ENCODE measurements around the gene CFB.

CFB gene

DNA sequence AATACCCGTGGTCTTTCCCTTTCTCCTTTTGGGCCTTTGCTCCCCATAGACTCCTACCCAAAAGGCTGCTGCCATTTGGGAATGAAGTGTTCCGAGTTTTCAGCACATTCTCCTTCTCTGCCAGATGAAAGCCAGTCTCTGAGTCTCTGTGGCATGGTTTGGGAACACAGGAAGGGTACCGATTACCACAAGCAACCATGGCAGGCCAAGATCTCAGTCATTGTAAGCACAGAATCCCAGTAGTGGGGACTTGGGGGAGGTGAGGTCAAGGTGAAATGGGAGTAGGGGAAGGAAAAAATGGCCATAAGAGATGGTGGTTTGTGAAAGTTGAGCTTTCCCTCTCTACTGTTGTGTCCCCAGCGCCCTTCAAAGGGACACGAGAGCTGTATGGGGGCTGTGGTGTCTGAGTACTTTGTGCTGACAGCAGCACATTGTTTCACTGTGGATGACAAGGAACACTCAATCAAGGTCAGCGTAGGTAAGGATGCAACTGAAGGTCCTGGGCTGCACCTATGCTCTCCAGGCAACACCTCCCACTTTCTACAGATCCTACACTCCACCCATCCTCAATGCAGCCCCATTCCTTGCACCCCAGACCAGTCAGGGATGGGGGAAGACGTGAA is 4.1 kb downstream of the CFB start:
- DNase-seq = no peak

DNA sequence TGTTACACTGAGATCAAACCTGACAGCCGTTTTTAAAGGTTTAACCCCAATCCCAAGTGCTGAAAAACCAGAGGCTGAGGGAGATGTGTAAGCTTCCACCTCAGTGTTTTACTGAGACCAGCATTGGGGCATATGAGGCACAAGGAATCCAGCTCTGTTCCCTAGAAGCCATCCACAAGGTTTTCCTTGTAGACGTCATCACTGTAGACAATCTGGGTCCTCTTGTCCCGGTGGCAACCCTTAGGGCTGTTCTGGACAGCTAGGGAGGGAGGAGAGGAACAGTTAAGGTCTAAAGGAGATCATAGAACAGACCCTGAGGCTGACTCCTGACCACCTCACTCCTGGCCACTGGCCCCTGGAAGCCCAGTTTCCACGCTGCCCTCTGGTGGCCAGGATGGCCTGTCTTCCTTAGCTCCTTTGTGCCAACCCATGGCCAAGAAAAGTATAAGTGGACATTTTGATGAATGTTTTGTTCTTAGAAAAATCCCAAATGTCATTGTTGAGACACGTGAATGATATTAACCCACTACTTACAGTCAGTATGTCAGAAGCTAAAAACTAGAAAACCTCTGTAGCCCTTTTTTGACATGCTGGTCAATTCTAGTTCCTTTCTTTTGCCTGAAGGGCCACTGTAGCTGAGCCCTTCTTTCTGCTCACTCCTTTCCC is 6.4 kb downstream of the CFB start:
- peak; percentile 47 for DNase-seq

DNA sequence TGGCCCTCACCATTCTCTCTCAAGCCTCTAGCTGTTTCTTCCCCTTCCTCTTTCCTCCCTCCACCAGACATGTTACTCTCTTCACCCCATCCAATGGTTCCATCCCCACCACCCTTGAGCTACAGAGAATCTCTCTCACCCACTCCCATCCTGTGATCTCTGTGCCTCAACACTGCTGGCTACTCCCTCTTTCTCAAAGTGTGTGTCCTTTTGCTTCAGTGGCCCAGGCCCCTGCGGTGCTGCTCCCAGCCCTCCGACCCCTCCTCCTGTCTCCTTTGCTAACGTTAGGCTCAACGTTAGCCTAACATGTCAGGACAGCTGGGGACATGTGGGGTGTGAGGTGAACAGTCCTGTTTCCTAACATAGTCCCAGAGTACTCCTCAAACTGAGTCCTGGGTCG is 7.0 kb downstream of the CFB start:
- no peak for DNase-seq

DNA sequence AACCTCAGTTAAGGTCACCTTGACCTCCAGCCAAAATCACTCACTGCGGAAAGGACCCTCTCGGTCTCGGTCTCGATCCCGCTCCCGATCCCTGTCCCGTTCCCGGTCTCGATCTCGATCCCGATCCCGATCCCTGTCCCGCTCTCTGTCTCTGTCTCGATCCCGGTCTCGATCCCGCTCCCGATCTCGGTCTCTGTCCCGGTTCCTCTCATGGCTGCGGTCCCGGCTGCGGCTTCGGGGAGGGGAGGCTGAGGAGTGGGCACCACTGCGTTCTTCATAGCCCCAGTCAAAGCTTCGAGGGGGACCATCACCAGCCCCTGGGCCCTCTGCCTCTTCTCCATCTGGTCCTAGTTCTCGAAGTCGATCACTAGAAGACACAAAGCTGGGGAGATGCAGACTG is 8.6 kb downstream of the CFB start:
- DNase-seq = no peak

DNA sequence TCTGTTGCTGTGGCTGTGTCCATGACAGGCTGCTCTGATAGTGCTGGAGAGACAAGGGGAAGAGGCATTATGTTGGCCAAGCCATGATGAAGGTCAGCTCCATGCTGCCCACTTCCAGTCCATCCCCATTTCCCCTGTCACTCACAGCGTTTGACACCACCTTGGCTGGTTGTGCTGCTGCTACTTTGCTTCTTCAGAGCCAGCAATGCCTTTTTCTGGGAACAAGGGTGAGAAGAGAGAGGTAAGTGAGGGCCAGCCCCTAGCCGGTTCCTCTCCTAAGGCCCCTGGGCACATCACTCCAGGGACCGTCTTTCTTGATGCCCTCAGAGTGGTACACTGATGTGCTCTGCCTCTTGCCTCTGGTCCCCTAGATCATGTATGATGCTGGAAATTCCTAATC is 10.9 kb downstream of the CFB start:
- no peak for DNase-seq

DNA sequence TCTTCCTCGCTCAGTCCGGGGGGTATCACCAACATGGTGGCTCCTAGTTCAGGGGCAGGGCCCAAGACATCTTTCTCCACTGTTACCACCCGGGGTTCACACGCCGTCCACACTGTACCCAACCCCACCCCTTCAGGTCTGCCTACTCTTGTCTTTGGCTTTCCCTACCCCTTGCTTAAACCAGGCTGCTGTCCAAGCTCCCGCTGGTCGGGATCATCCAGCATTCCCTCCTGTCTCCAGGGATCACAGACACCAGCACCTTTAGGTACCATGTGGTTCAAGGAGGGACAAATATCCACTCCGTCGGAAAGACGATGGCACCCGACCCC is 12.5 kb downstream of the CFB start:
- DNase-seq = no peak

DNA sequence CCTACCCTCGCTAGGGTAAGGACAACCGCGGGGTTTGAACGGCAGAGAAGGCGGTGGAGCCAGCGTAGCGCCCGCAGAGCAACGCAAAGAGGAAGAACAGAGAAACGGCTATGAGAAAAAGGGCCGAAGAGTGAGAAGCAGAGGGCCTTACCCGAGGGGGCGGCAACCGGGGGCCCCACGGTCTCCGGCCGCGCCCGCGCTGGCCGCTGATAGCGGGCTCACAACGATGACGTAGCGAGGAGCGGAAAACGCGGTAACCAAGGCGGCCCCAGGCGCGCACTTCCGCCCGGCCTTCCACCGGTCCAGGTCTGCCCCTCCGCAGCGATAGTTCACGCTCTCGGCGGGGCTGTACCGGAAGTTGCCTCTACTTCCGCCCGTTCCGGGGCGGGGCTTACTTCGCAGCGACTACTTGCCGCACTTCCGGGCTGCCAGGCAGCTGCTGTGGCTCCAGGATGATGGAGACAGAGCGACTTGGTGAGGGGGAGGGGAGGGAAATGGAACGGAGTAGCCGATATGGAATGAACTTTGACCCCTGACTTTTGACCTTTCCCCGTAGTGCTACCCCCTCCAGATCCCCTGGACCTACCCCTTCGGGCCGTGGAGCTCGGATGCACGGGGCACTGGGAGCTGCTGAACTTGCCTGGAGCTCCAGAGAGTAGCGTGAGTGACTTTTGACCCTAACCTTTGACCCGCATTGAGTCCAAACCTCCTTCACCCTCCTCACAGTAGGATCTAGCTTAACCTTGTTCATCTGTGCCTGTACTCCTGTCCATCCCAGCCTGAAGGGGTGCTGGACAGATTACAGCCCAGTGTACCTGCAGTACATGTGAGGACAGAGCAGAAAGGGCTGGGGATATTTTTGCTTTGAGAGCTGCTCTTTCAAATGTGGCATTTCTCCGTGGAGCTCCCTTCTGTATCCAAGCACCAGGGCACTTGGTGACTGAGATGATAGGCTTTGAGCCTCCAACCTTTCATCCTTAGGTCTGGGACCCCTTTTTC is 13.1 kb downstream of the CFB start, which contains the start of the genes NELFE and SKIC2:
Gene NELFE, minus strand, starts transcription at position 231 of the 999 bp plus-strand sequence. CDS start 525 bp downstream, outside the sequence.
Gene SKIC2, plus strand, starts transcription at position 435 of the 999 bp plus-strand sequence. Its CDS starts 18 bp downstream, at position 453.
- peak; percentile 98 for DNase-seq

DNA sequence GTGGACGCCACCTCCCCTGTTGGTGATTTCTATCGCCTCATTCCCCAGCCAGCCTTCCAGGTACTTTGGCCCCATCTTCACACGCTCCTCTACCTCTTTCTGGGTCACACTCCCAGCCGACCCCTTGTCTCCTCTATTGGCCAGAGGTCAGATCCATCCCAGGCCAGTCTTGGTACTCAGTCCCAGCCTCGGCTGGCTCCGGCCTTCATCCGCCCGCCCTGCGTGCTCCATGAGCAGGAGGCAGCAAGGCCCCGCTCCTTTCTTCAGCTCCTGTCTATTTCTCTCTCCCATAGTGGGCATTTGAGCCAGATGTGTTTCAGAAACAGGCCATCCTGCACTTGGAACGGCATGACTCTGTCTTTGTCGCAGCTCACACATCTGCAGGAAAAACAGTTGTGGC is 15.7 kb downstream of the CFB start:
- no peak for DNase-seq

DNA sequence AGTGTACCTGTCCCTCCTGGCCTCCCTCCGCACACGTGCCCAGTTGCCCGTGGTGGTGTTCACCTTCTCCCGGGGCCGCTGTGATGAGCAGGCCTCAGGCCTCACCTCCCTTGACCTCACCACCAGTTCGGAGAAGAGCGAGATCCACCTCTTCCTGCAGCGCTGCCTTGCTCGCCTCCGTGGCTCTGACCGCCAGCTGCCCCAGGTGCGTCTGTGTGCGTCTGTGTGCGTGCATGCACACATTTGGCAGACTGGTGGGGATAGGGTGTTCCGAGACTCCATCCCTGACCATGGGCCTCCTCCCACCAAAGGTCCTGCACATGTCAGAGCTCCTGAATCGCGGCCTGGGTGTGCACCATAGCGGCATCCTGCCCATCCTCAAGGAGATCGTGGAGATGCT is 18.0 kb downstream of the CFB start:
- no peak for DNase-seq

DNA sequence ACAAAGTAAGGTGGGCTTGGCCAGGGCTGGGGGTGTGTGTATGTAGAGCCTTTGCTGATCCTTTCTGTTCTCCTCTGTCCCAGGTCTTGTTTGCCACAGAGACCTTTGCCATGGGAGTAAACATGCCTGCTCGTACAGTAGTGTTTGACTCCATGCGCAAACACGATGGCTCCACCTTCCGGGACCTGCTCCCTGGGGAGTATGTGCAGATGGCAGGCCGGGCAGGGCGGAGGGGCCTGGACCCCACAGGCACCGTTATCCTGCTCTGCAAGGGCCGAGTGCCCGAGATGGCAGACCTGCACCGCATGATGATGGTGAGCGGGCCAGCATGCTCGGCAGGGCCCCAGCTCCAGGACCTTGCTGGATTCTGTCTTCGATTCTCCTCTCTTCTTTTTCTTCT is 19.8 kb downstream of the CFB start:
- DNase-seq = no peak

DNA sequence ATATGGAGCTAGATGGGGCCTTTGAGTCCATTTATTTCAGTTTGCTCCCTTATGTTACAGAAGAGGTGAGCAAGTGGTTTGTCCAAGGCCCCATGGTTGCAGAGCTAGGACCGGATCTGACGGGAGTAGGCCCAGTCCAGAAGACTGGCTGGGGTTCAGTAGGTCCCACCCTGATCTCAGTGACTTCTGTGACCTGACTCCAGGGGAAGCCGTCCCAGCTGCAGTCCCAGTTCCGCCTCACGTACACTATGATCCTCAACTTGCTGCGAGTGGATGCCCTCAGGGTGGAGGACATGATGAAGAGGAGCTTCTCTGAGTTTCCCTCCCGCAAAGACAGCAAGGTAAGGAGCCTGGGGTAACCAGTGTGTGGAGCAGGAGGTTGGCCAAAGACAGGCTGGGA is 20.6 kb downstream of the CFB start:
- DNase-seq = no peak

DNA sequence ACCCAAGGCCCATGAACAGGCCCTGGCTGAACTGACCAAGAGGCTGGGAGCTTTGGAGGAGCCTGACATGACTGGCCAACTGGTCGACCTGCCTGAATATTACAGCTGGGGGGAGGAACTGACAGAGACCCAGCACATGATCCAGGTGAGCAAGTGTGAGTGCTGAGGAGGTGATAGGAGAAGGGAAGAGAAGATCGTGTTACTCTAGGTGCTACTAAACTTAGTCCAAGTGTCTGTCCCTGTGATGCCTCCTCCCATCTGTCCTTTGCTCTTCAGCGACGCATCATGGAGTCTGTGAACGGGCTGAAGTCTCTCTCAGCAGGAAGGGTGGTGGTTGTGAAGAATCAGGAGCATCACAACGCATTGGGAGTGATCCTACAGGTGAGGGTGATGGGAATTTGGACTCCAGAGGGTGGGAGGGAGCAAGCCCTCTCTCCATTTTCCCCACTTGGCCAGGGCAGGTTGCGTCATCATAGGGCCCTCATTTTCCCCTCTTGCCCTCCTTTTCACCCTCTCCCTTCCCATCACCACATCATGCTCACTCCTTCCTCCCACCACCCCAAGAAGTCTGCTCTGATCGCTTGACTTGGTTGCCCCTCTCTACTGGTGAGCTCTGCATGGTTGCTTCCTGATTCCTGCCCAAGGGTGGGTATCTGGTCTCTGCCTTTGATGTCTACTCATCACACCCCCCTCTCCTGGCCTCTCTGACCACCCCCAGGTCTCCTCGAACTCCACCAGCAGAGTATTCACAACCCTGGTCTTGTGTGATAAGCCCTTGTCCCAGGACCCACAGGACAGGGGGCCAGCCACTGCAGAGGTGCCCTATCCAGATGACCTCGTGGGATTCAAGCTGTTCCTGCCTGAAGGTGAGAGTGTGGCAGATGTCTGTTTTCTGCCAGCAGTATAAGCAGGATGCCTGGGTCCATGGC is 21.4 kb downstream of the CFB start:
- no peak for DNase-seq

DNA sequence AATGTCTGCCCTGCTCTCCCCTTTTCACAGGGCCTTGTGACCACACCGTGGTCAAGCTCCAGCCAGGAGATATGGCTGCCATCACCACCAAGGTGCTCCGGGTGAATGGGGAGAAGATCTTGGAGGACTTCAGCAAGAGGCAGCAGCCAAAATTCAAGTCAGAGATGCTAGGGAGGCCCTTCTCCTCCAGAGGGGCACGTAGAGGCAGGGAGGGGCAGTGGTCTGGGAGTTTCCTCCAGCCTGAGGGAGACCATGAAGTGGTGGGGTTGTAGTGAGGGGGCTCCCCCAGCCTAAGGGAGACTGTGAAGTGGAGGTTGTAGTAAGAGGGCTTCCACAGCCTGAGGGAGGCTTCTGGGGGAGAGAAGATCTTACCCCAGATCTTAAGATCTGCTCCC is 22.0 kb downstream of the CFB start:
- no peak for DNase-seq

DNA sequence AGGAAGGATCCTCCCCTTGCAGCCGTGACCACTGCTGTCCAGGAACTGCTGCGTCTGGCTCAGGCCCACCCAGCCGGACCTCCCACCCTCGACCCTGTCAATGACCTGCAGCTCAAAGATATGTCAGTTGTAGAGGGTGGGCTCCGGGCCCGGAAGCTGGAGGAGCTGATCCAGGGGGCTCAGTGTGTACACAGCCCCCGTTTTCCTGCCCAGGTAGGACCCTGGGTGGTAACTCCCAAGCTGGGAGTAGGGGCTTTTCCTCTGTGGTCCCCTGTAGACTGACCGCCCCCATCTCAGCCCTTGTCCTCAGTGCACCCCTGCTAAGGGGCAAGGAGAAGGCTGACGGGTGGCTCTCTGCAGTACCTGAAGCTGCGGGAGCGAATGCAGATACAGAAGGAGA is 22.4 kb downstream of the CFB start:
- no peak for DNase-seq

DNA sequence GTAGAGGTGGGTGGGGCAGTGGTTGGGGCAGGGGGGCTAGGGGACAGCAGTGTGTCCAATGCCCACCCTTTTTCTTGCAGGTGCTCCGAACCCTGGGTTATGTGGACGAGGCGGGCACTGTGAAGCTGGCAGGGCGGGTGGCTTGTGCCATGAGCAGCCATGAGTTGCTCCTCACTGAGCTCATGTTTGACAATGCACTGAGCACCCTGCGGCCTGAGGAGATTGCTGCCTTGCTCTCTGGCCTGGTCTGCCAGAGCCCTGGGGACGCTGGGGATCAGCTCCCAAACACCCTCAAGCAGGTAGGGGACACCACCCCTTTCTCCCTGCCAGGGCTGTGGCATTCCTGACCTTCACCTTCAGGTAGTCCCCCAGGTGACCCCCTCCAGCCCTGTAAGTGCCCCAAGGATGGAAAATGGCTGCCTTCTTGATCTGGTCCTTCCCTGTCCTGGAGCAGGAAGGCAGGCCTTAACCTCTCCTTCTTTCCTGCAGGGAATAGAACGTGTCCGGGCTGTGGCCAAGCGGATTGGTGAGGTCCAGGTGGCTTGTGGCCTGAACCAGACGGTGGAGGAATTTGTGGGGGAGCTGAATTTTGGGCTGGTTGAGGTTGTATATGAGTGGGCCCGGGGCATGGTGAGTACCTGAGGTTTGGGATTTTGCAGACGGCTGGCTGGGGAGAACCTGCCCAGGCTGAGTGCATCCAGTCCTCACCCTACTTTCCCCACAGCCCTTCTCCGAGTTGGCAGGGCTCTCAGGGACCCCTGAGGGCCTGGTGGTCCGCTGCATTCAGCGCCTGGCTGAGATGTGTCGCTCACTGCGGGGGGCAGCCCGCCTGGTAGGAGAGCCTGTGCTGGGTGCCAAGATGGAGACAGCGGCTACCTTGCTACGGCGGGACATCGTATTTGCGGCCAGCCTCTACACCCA is 23.2 kb downstream of the CFB start:
- no peak for DNase-seq

DNA sequence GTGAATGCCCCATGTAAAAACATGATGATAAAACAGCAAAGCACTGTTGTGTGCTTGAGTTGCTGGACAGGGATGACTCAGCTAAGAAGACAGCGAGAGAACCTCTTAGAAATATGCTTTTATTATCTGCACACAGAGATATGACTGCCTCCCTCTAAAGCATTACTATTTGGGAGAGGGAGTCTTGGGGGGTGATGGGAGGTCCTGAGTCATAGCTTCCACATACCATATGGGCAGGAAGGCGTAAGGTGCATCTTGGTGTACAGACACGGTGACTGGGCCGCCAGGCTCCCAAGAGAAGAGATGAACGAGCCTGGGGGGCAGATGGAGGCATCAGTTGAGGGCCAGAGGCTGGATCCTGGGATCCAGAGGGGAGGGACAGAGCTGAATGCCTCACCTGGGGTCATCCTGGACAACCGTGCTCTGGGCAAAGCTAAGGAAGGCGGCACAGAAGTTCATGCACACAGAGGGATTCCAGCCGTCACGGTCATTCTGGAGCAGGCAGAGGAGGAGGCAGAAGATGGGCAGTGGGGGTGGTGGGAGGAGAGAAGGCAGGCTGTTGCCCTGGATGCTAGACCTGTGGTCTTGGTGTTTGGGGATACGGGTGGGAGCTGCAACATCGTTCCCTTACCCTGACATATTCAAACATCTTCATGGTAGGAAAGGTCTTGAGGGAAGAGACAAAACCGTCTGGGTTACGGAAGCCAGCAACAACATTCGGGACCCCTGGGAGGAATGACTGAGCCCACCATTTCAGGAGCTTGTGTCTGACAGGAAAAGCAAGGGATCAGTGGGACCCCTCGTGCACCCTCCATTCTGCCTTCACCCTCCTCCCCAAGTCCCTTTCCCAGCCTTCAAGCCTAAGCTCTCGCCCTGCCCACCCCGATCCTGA is 24.1 kb downstream of the CFB start:
- peak; percentile 25 for DNase-seq

DNA sequence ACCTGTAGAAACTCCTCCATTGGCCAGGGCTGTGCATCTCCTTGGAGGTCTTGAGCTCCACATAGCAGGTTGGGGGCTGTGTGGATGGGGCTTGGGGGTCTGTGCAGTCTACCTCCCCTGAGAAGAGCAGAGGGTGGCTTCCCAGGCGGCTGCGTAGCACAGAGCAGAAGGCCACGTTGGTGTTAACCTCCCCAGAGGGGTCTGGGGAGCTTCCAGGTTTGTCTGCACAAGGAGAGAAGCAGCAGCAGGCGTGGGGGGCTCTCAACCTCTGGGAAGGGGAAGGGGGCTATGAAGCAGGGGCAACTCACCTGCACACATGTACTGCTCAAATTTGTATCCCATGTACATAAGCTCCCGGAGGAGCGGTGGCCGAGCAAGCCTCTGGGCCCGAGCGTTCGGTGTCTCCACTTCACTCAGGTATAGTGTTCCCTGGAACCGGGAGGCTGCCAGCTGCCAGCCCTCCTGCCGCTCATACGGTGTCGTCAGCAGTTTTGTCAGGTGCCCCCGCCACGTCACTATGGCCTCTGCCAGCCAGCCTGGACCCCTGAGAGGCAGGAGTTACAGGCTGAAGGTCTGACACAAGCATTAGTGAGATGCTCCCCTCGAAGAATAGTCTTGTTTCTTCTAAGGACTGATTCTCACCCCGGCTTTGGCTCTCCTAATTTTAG is 24.8 kb downstream of the CFB start:
- DNase-seq = no peak

DNA sequence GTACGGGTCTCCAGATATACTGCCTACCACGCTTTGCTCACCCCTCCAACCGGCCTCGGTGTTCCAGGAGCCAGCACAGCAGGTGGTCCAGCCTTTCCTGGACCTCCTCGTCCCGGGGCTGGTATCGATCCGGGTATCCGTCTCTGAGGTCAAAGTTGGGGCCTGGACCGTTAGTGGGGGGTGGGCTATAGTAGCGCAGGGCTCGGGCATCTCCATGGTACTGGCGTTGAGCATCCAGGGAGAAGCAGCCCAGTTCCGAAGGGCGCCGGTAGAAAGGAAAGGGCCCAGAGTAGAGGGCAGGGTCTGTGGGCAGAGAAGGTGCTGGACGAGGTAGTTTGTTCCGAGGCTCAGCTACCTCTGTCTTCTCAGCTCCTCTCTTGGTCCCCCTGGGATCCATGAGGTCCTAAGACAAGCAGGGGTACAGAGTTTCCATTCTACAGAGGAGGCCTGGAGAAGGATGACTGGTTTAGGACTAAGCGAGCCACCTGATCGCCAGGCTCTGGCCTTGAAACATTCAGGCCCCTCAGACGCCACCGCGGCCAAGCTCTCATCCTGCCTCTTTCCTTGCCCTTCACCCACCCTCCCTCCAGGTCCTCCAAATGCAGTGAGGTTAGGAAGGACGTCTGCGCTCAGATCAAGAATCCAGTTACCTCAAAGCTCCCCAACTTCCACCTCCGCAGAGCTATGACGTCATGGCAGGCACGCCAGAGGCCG is 25.5 kb downstream of the CFB start:
- DNase-seq = no peak
